Endometrial microvascular endothelial cells (primary cell): Measurements from ENCODE around the gene CERCAM. TPM values are rescaled to one million over a fixed set of nuclear protein-coding genes. Genes with fewer than 3 reads are reported as not detected.

Experiments
- in situ Hi-C: cut with HindIII; loops from 2 replicates; pipeline ENCODE4 v1.10.0; 2017; ENCODE audit warnings: low sequenced_read_pairs, low pct_unique_long_range_greater_than_20kb; ENCODE audit errors: inconsistent ontology term
- total RNA-seq: library from RNA; depleted of rRNA; stranded (reverse); fragments of >200 nt; gene quantifications from one replicate; pipeline ENCODE4 v1.2.3, GENCODE V29; 2015; ENCODE audit errors: inconsistent ontology term

CERCAM gene, protein sequence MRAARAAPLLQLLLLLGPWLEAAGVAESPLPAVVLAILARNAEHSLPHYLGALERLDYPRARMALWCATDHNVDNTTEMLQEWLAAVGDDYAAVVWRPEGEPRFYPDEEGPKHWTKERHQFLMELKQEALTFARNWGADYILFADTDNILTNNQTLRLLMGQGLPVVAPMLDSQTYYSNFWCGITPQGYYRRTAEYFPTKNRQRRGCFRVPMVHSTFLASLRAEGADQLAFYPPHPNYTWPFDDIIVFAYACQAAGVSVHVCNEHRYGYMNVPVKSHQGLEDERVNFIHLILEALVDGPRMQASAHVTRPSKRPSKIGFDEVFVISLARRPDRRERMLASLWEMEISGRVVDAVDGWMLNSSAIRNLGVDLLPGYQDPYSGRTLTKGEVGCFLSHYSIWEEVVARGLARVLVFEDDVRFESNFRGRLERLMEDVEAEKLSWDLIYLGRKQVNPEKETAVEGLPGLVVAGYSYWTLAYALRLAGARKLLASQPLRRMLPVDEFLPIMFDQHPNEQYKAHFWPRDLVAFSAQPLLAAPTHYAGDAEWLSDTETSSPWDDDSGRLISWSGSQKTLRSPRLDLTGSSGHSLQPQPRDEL
- total RNA-seq, result 25.7 TPM

DNA sequence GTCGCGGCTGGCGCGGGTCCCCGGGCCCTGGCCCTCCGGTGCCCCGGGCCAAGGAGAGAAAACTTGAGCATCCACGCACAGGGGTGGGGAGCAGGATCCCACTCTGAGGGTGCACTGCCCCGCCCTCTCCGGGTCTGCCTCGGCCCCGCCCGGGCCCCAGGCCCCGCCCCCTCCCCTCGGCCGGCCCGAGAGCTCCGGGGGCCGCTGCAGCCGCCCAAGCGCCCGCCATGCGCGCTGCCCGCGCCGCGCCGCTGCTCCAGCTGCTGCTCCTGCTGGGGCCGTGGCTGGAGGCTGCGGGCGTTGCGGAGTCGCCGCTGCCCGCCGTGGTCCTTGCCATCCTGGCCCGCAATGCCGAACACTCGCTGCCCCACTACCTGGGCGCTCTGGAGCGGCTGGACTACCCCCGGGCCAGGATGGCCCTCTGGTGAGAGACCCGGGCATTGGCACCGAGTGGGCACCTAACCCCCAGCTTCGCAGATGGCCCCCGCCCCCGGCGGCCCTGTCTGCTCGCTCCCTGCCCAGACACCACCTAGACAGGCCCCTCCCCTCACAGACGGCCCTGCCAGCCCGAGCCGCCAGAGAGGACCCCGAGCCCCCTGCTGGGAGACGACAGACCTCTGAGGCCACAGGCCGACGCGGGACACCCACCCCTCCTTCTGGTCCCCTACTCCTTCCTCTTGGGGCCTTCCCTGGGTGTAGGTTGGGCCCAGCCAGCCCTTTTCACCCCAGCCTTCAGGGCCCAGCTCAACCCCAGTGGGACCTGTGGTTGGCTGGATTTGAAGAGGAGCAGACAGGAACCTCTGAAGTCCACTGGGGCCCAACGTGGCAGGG, at the start of gene CERCAM:
Gene CERCAM (plus strand): TSS at position 207 of the 831 bp plus-strand sequence. CDS start 21 bp downstream, at position 228.
- in situ Hi-C loops, result no loop called here

DNA sequence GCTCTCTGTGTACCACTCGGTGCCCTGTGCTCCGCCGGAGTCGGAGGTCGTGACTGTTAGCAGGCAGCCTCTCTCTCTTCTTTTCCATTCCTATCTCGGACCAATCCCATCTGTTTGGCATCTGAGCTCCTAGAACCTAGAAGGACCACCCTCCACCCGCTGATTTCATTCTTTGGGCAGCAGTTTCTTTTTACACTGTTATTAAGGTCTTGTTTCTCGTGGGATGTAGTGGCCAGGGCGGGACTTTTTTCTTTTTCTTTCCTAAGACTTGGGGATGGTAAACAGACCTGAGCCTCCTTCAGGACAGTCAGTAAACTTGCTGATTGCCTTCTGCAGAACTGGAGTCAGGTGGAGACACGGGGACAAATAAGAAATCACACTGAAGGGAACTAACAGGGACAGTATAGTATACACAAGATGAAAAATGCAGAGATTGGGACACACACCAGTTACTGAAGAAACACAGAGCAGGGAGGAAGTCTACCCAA, 49.0 kb upstream of the CERCAM start:
- in situ Hi-C loops, result no loop called here

DNA sequence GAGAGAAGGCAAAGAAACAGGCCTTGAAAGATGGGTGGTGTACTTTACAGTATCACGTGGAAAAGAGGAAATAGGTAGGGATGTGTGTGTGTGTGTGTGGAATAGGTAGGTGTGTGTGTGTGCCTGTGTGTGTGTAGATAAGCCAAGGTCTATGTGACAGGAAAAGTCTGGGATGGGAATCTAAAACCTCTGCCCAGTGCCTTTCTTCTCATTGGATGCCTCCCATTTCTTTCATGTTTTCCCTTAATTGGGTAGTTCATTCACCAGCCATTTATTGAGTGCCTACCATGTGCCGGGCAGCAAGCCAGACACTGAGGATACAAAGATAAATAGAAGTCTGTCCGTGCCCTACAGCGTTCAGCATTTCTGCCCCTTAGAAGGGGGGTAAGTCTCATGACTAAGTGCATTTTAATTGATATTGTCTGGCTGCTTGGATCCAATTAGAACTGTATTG, 48.4 kb upstream of the CERCAM start:
- in situ Hi-C loops, result no loop called here

DNA sequence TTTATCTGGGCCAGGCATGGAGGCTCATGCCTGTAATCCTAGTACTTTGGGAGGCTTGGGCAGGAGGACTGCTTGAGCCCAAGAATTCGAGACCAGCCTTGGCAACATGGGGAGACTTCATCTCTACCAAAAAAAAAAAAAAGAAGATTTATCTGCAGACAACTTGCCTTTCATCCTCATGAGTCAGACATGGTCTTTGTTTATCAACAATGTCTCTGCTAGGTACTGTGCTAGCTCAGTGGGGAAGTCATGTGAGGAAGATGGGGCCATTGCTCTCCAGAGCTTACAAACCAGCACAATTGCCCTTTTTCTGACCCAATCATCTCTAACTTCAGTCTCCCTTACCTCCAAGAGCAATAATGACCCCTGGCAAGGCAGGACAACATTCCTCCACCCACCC, 47.9 kb upstream of the CERCAM start:
- in situ Hi-C loops, result no loop called here

DNA sequence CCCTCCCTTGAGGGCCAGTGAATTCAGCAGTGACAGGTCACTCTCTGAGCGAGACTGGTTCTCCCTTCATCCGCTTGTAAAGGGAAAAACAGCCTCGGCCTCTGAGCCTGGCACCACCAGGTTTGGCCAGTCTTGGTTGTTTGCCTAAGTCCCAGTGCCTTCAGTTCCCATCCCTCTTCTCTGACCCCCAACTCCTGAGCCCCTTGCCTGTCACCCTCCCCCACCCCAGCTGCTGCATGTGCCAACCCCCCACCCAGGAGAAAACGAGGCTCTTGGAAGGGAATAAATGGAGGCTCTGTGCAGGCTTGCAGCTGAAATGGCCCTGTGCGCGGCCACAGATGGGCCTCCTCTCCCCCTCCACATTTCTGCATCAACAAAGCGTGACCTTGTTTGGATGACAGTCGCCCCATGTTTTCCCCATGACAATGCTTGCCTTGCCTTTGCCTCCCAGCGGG, 46.4 kb upstream of the CERCAM start:
- in situ Hi-C loops, result no loop called here

DNA sequence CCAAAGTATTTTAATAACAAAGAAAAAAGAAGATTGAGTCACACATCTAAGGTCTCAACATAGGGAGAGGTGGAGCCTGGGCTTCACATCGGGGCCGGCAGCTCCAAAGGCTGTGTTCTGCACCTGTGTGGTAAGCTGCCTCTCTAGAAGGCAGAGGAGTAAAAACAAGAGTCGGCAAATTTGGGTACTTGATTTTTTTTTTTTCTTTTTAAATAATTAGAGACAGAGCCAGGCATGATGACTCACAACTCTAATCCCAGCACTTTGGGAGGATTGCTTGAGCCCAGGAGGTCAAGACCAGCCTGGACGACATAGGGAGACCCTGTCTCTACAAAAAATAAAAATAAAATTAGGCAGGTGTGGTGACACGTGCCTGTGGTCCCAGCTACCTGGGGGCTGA, 44.8 kb upstream of the CERCAM start:
- in situ Hi-C loops, result no loop called here

DNA sequence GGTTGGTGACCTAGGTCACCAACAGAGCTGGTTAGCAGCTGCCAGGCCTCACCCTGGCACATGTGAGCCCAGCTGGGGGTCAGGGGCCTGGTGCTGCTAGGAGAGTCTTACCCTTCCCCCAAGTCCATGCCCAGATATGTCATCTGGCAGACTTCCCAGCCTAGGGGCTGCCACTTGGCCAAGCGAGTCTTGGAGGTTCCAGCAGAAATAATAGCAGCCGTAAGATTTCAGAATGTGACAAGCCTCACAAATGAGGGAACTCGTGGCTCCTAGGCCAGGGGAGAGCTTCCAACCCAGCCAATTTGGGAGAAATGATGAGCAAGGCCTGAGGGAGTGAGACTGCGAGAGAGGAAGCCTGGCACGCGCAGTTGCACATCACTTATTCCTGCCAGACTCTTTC, 38.4 kb upstream of the CERCAM start:
- in situ Hi-C loops, result no loop called here

DNA sequence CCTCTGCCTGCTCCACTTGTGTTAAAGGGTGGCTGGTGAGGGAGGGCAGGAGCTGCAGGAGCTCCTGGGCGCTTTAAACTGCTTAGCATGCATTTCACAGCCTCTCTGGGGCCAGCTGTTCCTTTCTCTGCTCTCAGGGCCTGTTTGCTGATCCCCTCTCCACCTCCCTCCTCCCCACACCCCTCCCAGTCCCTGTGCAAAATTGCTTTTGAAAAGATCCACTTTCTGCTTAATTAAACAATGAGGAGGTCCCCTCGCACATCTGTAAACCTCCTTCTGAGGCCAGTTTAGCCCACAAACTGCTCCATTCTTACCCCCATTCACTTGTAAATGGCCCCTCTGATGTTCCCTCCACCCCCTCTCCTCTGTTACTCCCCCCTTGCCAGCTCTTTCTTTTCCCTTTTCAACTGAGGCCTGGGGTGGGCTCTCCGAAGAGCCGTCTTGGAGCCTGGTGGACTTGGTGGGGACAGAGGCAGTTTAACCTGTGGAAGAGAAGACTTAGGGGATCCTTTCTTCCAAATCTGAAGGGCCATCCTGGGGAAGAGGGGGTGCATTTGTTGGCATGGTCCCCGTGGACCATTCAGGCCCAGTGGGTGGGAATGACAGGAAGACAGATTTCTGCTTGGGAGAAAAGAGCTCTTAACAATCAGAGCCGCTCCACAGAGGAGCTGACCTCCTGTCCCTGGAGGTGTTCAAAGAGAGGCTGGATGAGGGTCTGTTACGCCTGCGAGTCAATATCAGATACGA, 37.5 kb upstream of the CERCAM start:
- in situ Hi-C loops, result no loop called here

DNA sequence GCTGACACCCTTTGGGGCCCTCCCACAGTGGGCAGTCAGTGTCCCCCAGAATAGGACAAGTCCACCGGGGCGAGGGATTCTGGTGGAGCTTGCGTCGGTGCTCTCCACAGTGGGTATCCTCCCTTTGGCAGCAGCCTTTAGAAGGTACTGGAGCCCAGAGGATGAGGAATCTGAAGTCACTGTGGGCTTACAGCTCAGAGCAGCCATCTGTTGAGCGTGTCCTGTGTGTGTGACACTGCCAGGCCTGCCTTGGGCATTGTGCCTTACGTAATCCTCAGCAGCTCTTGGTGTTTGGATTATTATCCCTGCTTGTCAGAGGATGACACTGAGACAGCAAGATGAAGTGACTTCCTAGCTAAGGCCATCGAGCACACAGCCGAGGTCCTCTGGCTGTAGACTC, 36.9 kb upstream of the CERCAM start:
- in situ Hi-C loops, result no loop called here

DNA sequence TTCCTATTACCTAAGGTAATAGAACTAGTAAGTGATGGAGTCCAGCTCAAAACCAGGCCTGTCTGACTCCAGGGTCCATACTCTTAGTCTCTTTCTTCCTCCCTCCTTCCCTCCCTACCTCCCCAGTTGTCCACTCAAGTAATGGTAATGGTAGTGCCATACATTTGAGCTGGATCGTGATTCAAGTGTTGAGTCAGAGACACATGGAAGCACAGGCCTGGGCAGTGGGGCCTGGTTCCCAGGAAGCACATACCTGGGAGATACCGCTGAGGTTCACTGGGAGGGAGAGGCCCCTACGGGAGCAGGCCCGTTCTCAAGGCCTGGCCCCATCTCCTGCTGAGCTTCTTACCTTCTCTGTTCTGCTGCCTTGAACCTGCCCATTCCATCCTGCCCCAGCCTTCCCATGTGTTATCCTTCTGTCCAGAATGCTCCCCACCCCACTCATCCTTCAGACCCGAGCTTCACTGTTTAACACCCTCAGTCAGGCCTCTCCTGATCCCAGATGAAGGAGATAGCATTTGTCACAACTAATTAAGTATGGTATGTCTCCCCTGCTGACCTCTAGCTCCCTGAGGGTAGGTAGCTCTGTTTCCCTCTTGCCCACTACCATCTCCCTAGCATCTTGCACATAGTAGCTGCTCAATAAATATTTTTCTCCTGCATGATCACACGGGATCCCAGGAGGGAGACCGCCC, 35.7 kb upstream of the CERCAM start:
- in situ Hi-C loops, result no loop called here

DNA sequence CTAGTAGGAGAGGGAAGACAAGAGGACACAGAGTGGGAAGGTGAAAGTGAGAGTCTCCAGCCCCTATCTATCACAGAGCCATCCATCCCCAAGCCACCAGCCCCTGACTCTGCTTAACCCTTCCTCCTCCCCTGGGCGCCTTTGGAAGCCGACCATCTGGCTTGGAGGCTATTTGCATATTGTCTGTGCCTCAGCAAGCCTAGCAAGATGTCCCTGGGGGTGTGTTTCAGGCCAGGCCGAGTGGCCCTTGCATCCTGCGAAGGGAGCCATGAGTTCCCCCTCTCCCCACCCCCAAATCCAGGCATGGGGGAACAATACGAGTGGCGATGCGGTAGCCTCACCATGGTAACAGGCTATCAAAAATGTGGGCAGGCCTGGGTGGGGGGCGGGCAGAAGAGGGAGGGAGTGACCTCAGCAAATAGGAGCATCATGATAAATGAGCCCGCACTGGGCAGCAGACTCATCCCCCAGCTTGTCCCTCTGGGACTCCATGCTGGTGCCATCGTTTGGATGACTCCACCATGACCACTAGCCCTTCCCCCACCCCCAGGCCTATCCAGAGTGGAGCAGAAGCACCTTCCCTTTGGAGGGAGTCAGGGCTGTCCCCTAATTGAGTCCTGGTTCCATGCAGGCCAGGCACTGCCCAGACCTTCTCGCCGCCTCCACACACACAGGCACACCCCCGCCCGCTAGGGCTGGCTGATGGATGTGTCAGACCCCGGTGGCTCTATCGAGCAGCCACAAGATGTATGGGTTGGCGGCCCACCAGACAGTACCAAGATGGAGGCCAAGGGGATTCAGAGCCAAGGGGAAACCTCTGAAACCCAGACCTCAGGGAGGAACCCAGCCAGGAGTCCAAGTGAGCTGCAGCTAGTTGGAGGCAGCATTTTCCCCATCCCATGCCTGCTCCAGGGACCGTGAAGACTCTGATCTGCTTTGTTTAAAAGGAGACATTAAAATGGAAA, 34.9 kb upstream of the CERCAM start:
- in situ Hi-C loops, result no loop called here

DNA sequence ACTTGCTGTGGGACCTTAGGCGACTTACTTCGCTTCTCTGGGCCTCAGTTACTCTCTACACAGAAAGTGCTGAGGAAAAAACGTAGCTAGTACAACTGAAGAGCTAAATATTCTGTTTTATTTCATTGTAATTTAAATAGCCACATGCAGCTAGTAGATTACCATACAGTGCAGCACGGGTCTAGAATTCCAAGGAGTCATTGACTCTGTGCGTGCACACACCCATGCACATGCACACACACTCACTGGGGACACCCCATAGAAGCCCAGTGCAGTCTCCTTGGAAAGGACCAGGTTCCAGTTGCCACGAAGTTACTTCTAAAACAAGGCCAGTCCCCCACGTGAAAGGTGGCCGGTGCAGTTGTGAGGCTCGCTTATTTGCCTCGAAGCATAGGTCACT, 32.5 kb upstream of the CERCAM start:
- in situ Hi-C loops, result no loop called here

DNA sequence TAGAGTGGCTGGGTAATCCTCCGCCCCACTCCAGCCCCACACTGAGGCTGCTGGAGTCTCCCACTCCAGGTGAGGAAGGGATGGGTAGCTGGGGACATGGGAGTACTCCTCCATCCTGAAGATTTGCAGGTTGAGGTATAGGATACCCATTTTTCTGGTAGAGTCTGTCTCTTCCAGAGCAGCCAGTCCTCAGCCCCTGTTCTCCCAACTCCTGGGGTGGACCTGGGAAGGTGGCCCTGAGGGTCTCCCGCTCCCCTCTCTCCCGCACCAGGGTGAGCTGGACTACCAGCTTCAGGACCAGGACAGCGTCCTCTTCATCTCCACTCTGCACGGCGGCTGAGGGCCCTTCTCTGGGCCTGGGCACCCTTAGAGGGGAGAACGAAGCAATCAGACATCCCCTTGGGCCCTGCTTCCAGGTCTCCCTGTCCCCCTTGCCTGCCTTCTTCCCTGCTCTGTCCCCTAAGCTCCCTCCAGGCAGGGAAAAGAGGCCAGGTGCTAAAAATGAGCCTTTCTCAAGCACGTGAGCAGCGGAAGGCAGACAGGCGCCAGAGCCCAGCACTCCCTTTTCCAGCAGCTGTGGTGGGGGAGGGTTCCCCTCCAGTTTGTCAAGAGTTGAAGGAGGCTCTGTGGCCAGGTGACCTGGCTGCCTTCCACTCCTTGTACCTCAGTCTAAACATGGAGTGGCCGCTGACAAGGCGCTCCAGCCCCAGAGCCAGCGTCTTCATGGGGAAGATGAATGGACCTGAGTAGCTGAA, 31.1 kb upstream of the CERCAM start:
- in situ Hi-C loops, result no loop called here

DNA sequence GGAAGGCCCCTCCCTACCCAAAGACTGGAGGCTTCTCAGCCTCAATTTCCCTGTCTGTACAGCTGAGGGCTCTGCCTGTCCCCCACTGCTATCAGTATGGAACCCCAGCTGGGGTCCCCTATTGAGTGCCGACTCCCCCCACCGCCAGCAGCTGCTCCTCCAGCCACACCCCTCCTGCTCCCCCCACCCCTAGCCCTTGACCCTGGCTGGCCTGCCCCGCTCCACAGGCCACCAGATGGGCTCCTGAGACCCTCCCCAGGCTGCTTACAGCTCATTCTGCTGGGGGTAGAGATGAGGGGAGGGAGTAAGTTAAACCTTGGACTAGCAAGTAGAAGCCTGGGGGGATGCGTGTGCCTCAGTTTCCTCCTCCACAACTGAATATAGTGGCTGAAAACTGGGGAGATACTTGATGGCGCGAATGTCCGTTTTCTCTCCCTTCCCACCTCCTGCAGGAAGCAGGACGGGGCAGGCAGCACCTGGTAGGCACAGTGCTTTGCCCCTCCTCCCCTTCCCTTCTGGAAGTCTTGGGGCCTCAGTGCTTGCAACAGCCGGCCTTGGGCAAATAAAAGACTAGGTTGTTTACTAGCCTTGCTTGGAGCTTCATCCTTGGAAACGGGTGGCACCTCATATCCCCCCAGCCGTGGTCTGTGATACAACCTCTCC, 30.4 kb upstream of the CERCAM start:
- in situ Hi-C loops, result no loop called here

DNA sequence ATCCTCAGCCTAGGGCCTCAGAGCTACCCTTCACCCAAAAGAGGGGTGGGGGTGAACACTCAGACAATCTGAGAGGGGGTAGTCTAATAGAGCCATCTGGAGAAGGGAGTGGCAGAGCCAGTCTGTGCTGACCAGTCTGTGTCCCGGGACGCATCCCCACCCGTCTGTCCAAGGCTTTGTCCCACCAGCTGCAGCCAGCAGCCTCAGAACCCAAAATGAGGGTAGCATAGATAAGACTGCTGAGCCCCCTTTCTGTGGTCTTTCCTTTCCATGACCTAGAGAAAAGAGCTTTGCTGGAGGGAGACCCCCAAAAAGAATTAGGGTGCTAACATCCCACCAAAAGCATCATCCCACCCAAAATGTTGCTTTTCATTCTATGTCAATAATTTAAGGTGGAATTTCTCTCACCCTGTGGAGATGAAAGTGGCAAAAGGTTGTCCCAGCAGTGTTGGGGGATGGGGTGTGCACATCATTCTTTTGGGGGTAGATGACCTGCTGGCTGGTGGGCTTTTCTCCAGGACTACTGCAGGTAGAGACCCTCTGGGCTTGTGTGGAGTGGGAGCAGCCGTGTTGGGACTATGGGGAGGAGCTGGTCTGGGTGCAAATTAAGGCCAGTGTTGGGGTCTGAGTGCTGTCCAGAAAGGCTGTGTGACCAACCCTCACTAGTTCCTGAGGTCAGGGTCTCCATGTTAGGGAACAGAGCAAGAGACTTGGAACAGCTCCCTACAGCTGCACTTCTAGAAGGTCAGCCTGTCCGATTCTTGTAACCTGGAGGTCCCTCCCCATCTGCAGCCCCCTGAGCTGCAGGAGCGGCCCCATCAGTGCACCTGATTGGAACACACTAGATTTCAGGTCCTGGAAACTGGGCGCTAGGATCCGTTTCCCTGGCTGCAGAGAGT, 29.6 kb upstream of the CERCAM start:
- in situ Hi-C loops, result no loop called here
